OCI-M2 (cell line): ENCODE measurements around the gene ATXN7L2.
A peak's percentile ranks its signal among the peaks of the same experiment; 100 is the strongest.

Source experiments
- DNase-seq: peaks from one replicate; lab custom pipeline; 2025; ENCODE audit not compliant: unreplicated experiment; lab: John Stamatoyannopoulos, UW

Gene ATXN7L2

GRCh38 chr1:109527098-109527811 is 43.5 kb downstream of the ATXN7L2 start:
- no peak for DNase-seq

GRCh38 chr1:109527846-109528695 is 44.4 kb downstream of the ATXN7L2 start:
- DNase-seq: no peak

GRCh38 chr1:109528712-109529111 is 45.0 kb downstream of the ATXN7L2 start:
- no peak for DNase-seq

GRCh38 chr1:109529881-109530456 is 46.3 kb downstream of the ATXN7L2 start:
- no peak for DNase-seq

- DNase-seq: no peak
Measured at GRCh38 chr1:109530457-109531087, 46.9 kb downstream of the ATXN7L2 start.

GRCh38 chr1:109531380-109531779 is 47.7 kb downstream of the ATXN7L2 start:
- DNase-seq: no peak

- DNase-seq: no peak
Measured at GRCh38 chr1:109531826-109532364, 48.2 kb downstream of the ATXN7L2 start.

GRCh38 chr1:109532365-109533136 is 48.8 kb downstream of the ATXN7L2 start:
- peak; percentile 34 for DNase-seq

GRCh38 chr1:109534307-109534858 is 50.7 kb downstream of the ATXN7L2 start:
- DNase-seq: no peak

- DNase-seq: no peak
Measured at GRCh38 chr1:109535481-109535880, 51.8 kb downstream of the ATXN7L2 start.

- no peak for DNase-seq
Measured at GRCh38 chr1:109535971-109536491, 52.3 kb downstream of the ATXN7L2 start.

- DNase-seq: no peak
Measured at GRCh38 chr1:109537450-109538178, 53.9 kb downstream of the ATXN7L2 start.

- no peak for DNase-seq
Measured at GRCh38 chr1:109538827-109539555, 55.3 kb downstream of the ATXN7L2 start.

- no peak for DNase-seq
Measured at GRCh38 chr1:109539676-109540075, 56.0 kb downstream of the ATXN7L2 start, which contains the start of gene GPR61. Gene GPR61, plus strand, starts transcription at chr1:109539872. Its CDS starts 3,151 bp downstream, at chr1:109543023.

- DNase-seq: no peak
Measured at GRCh38 chr1:109541102-109541501, 57.4 kb downstream of the ATXN7L2 start.
